HG03159 (cell line): ENCODE data around the gene PRR22.
A peak's percentile ranks its signal among the peaks of the same experiment; 100 is the strongest.

Experiments used
- ATAC-seq: cut with Tn5 transposase; IDR thresholded peaks from one replicate; pipeline ENCODE4 v1.9.1; 2021; ENCODE audit warnings: mild to moderate bottlenecking, moderate library complexity; ENCODE audit not compliant: unreplicated experiment

Gene PRR22

DNA sequence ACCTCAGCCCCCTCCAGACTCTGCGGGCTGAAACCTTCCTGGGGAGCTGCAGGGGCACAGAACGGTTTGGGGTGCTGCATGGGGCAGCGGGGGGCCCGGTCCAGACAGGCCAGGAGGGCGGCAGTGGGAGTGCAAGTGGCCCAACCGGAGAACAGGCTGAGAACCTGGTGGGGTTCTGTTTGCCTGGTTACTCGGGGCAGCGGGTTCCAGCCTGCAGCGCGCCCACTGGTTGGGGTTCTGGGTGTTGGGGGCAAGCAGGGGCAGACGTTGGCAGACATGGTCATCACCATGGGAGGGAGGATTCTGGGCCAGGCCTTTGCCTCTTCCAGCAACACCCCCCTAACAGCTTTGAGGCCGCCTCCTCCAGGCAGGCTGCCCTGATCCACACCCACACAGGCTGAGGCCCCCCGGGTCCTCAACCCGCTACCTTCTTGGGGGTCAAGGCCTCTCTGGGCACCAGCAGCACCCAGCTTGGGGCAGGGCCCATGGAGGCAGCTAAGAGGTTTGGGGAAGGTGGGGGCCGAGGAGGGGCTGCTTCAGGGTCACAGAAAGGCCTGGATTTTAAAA, at the start of gene PRR22:
Gene PRR22, minus strand, starts transcription at position 166 of the 567 bp plus-strand sequence. Its CDS starts 86 bp downstream, at position 80.
- no peak for ATAC-seq

- ATAC-seq, result no peak
These were observed 48.1 kb upstream of the PRR22 start for GRCh38 chr19:5832527-5833216.

GRCh38 chr19:5832061-5832460, 47.5 kb upstream of the PRR22 start:
- ATAC-seq, result no peak

DNA sequence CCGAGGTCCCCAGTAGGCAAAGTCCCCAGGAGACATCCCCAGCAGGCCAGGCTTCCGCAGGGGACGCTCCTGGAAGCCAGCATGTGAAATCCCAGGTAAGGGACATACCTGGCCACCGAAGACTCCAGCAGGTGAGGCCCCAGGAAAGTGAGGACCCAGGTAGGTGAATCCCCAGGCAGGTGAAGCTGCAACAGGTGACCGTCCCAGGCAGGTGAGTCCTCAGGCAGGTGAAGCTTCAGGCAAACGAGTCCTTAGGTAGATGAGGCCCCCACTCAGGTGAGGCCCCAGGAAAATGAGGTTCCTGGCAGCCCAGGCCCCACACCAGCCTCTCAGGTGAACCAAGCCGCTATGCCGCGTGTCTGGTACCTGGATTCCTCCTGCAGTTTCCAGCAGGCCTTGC, 46.6 kb upstream of the PRR22 start:
- no peak for ATAC-seq

DNA sequence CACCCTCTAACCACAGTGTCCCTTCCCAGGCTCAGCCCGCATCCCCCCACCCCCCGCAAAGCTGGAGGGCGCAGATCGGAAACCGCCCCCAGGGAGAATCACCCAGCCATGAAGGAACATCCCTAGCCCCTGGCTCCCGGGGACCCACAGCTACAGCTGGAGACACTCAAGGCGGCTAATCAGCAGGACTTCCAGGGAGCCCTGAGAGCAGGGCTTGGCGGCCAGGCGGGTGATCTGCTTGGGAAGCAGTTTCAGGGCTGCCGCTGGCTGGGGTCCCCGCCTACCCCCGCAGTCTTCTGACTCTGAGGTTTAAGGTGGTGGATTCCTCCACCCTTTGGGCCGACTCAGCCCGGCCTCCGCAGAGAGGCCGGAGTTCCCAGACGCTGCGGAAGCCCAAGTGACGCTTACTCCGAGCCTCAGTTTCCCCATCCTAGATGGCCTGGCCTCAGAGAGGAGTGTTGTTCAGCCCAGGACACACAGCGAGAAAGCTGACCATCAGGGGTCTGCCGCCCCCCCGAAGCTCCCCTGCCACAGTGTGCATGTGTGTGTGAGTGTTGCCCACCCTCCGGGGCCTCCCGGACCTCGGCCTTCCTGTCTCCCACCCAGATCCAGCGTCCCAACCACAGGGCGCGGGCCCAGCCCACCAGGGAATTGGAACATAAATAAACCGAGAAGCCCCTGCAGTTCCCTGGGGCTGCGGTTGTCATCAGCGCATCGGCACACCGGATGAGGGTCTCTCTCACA, 45.2 kb upstream of the PRR22 start:
- ATAC-seq, result no peak

- ATAC-seq, result no peak
These were observed 44.4 kb upstream of the PRR22 start for GRCh38 chr19:5828661-5829566.

GRCh38 chr19:5827891-5828660, 43.5 kb upstream of the PRR22 start:
- ATAC-seq, result peak; percentile 77

DNA sequence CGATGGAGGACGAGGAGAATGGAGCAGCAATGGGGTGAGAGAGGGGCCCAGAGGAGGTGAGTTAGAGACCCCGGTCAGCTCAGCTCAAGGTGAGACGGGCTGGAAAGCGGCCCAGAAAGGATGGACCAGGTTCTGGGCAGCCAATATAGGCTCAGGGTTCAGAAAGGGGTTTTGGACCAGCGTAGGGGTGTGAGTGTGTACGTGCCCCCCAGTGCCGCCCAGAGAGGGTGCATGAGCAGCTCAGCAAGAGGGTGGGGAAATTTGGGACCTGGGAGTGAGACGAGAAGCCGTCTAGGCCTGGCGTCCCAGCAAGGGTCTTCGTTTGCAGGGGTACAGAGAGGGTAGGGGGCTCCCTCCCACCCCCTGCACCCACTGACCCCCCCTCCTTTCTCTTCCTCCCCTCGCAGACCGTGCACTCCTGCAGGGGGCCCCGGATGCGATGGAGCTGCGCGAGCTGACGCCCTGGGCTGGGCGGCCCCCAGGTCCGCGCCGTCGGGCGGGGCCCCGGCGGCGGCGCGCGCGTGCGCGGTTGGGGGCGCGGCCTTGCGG, 42.9 kb upstream of the PRR22 start:
- no peak for ATAC-seq

DNA sequence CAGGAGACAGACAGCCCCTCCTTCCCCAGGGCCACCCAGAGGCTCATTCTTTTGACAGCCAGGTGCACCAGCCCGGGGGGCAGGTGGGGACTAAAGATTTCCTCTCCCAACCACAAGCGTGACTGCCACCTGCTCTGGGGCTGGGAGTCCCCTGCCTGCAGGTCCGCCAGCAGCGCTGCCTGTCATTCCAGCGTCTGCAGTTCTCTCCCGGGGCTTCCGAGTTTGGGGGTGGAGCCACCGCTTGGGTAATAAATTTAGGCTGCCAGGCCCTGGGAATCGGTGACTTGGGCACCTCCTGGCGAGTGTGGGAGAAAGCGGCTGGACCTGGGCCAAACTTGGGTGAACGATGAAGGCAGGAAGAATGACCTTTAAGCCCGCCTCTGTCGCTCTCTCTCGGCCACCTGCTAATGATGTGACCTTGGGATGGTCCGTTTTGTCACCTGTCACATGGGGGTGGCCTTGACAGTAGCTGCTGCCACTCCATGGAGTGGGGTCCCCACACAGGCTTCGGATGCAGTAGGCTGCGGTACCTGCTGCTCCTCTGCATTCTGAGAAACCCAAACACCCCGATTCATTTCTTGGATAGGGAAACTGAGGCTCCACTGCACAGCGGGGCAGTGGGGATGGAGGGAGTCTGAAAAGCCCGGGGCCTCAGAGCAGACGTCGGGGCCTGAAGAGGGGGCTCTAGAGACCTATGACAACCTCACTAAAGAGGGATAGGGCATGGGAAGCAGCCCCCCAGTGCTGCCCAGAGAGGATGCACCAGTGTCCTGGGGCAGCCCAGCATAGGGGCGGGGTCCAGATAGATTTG, 42.2 kb upstream of the PRR22 start:
- no peak for ATAC-seq

GRCh38 chr19:5825178-5825577, 40.6 kb upstream of the PRR22 start:
- no peak for ATAC-seq

- no peak for ATAC-seq
These were observed 40.2 kb upstream of the PRR22 start for GRCh38 chr19:5824751-5825150.

DNA sequence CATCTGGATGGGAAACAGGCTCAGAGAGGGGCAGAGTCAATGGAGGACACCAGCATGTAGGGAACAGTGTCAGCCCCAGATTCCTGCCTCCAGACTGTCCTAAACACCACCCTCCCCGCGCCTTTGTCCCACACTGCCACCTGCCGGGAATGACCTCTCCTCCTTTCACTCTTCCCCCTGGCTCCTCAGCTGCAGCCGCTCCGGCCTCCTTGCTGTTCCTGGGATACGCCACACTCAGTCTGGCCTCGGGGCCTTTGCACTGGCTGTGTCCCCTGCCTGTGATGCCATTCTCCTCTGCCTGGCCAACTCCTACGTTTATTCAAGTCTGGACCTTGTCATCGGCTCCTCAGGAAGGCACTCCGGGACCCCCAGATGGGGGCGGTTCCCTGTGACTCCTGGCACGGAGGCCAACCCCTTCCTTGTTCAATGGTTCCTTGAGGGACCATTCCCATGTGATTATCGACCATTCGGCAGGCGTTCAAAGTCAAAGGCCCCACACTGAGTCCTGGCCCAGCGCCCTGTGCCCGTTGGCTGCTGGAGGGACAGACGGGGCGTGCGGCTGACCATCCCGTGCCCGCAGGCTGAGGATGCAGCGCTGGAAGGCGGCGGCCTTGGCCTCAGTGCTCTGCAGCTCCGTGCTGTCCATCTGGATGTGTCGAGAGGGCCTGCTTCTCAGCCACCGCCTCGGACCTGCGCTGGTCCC, 39.2 kb upstream of the PRR22 start:
- no peak for ATAC-seq

GRCh38 chr19:5822181-5822844, 37.8 kb upstream of the PRR22 start:
- no peak for ATAC-seq

DNA sequence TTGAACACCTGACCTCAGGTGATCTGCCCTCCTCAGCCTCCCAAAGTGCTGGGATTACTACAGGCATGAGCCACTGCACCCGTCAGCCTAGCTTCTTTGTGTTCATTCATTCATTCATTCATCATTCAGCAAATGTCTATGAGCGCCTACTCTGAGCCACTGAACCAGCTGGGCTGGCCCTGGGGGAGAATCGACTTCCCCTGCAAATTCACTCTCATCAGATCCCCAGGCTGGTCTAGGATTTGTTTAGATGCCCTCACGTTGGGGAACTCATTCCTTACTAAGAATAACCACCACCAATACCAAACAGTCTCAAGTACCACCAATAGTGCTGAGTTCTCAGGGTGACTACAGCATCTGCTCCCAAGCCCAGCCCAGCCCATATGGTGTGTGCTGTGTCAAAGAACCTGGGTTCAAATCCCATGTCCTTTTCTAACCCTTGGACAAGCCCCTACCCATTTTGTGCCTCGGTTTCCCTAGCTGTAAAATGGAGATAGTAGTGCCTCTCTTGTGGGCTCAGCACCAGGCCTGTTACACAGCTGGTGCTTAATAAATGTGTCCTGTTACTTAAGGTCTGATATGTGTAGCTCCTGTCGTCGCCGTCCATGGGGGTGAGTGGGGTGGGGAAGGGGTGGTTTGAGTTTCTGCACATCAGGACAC, 37.1 kb upstream of the PRR22 start:
- ATAC-seq, result no peak

DNA sequence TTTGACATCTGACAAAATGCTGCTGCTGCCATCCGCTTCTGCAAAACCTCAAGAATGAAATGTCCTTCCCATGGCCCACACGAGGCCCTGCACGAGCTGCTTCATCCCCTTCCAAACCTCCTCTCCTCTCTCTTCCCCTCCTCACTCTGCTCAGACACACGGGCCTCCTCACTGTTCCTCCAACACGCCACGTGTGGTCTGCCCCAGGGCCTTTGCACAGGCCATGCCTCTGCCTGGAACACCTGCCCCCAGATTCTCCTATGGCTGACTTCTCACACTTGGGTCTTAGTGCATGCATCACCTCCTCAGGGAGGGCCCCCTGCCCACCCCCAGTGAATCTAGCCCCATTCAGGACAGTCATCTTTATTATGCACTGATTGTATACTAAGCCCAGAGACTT, 36.2 kb upstream of the PRR22 start:
- no peak for ATAC-seq

DNA sequence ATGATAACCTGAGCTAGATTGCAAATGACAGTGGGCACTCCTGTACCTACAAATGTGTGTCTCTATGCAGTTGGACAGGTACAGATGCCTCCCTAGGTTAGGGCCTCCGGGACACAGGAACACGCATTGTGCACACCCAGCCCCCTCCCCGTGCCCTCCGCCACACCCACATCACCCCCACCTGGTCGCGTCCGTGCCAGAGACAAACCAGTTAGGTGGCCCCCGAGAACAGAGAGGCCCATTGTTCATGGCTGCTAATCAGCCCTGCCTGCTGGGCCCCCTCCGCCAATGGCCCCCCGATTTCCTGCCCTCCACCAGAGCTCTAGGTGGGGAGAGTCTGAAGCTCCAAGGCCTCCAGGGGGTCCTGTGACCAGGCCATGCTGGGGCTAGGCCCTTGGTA, 34.0 kb upstream of the PRR22 start:
- no peak for ATAC-seq

DNA sequence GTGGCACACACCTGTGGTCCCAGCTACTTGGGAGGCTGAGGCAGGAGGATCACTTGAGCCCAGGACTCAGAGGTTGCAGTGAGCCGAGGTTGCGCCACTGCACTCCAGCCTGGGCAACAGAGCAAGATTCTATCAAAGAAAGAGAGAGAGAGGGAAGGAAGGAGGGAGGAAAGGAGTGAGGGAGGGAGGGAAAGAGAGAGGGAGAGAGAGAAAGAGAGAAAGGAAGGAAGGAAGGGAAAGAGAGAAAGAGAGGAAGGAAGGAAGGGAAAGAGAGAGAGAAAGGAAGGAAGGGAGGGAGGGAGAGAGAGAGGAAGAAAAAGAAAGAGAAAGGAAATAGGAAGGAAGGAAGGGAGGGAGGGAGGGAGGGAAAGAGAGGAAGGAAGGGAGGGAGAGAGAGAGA, 32.7 kb upstream of the PRR22 start:
- ATAC-seq, result no peak

GRCh38 chr19:5814852-5815246, 30.3 kb upstream of the PRR22 start:
- ATAC-seq, result no peak
